ENCODE results near the gene MUC12. TPM values are rescaled to one million over a fixed set of nuclear protein-coding genes. Genes with fewer than 3 reads are reported as not detected.

MUC12 gene
- total RNA-seq, 4 donors from 2014 or later = 1.1 to 2.5 TPM; not detected in 2

GRCh38 chr7:100949933-100950443 lies 19.4 kb upstream of the MUC12 start:
- no peak overlapping the region for H3K27ac ChIP-seq (replicated peaks in 1 of 4)
- no peaks in the 10 kb centered on the region for H3K4me1 ChIP-seq
- no peaks in the 10 kb centered on the region for H3K36me3 ChIP-seq
- peaks cover 0 to 70% (median 8%) of the 10 kb centered on the region in 4 donors for H3K27me3 ChIP-seq
- TF ChIP-seq POLR2A (IDR thresholded peaks at IDR 0.05; ENCODE audit: low read depth) (no peak), EP300 (IDR thresholded peaks at IDR 0.05) (no peak), POLR2AphosphoS5 (IDR thresholded peaks at IDR 0.05) (no peak), CTCF (IDR thresholded peaks at IDR 0.05) (no peak)
- DNase-seq (ENCODE audit: extremely low spot score) = no peak
- H3K4me3 ChIP-seq = no peak overlapping the region
- no peaks in the 10 kb centered on the region for H3K9me3 ChIP-seq
- 34% methylated on average over 15 of the region's 15 CpGs for whole genome bisulfite sequencing
- intact Hi-C loops (cut with DNase I) = no loop called here

- TF ChIP-seq CTCF (IDR thresholded peaks at IDR 0.05) (no peak), POLR2A (IDR thresholded peaks at IDR 0.05; ENCODE audit: low read depth) (no peak), POLR2AphosphoS5 (IDR thresholded peaks at IDR 0.05) (no peak), EP300 (IDR thresholded peaks at IDR 0.05) (no peak)
- intact Hi-C loops (cut with DNase I) = no loop called here
- H3K9me3 ChIP-seq = no peaks in the 10 kb centered on the region
- H3K4me1 ChIP-seq = no peaks in the 10 kb centered on the region
- H3K36me3 ChIP-seq = no peaks in the 10 kb centered on the region
- DNase-seq (ENCODE audit: extremely low spot score) = no peak
- H3K4me3 ChIP-seq = no peak overlapping the region
- WGBS = 33% methylated on average over 6 of the region's 6 CpGs
- H3K27me3 ChIP-seq = peaks cover 0 to 64% (median 8%) of the 10 kb centered on the region in 4 donors
- H3K27ac ChIP-seq (replicated peaks in 1 of 4) = no peak overlapping the region
Measured at GRCh38 chr7:100951172-100951571, 18.2 kb upstream of the MUC12 start.

- no peak overlapping the region for H3K4me3 ChIP-seq
- no peak for DNase-seq (ENCODE audit: extremely low spot score)
- H3K9me3 ChIP-seq = peaks cover 0 to 4% (median 0%) of the 10 kb centered on the region in 4 donors
- H3K4me1 ChIP-seq = no peaks in the 10 kb centered on the region
- TF ChIP-seq CTCF (IDR thresholded peaks at IDR 0.05) = no peak
- no peak for TF ChIP-seq EP300 (IDR thresholded peaks at IDR 0.05)
- no peak for TF ChIP-seq POLR2AphosphoS5 (IDR thresholded peaks at IDR 0.05)
- no peak for TF ChIP-seq POLR2A (IDR thresholded peaks at IDR 0.05; ENCODE audit: low read depth)
- no peak overlapping the region for H3K27ac ChIP-seq (replicated peaks in 1 of 4)
- H3K27me3 ChIP-seq = peaks cover 0 to 71% (median 8%) of the 10 kb centered on the region in 4 donors
- 68% methylated on average over 15 of the region's 15 CpGs for WGBS
- intact Hi-C loops (cut with DNase I) = no loop called here
- H3K36me3 ChIP-seq = no peaks in the 10 kb centered on the region
Measured at GRCh38 chr7:100951888-100952560, 17.3 kb upstream of the MUC12 start.

- peaks cover 0 to 74% (median 8%) of the 10 kb centered on the region in 4 donors for H3K27me3 ChIP-seq
- intact Hi-C loops (cut with DNase I) = no loop called here
- H3K27ac ChIP-seq (replicated peaks in 1 of 4) = no peak overlapping the region
- H3K9me3 ChIP-seq = peaks cover 0 to 10% (median 0%) of the 10 kb centered on the region in 4 donors
- 46% methylated on average over 2 of the region's 2 CpGs for WGBS
- no peak for DNase-seq (ENCODE audit: extremely low spot score)
- H3K36me3 ChIP-seq = no peaks in the 10 kb centered on the region
- H3K4me1 ChIP-seq = no peaks in the 10 kb centered on the region
- H3K4me3 ChIP-seq = no peak overlapping the region
- TF ChIP-seq POLR2AphosphoS5 (IDR thresholded peaks at IDR 0.05) (no peak), EP300 (IDR thresholded peaks at IDR 0.05) (no peak), POLR2A (IDR thresholded peaks at IDR 0.05; ENCODE audit: low read depth) (no peak), CTCF (IDR thresholded peaks at IDR 0.05) (no peak)
Measured at GRCh38 chr7:100952641-100953040, 16.7 kb upstream of the MUC12 start.

Measured in esophagus muscularis mucosa (tissue), 4 donors.